Stimulated activated naive CD4-positive, alpha-beta T cell (primary cell): Measurements from ENCODE around the gene PRKAR1B.
"Not testable (repeated sequence)": the region's sequence is repeated elsewhere in the genome, so short reads cannot be mapped to it uniquely, and the experiment has no call there.

Source experiments
- DNase-seq, 6 experiments: peaks; one replicate each; lab custom pipeline; 2025; lab: John Stamatoyannopoulos, UW

Gene PRKAR1B

DNA sequence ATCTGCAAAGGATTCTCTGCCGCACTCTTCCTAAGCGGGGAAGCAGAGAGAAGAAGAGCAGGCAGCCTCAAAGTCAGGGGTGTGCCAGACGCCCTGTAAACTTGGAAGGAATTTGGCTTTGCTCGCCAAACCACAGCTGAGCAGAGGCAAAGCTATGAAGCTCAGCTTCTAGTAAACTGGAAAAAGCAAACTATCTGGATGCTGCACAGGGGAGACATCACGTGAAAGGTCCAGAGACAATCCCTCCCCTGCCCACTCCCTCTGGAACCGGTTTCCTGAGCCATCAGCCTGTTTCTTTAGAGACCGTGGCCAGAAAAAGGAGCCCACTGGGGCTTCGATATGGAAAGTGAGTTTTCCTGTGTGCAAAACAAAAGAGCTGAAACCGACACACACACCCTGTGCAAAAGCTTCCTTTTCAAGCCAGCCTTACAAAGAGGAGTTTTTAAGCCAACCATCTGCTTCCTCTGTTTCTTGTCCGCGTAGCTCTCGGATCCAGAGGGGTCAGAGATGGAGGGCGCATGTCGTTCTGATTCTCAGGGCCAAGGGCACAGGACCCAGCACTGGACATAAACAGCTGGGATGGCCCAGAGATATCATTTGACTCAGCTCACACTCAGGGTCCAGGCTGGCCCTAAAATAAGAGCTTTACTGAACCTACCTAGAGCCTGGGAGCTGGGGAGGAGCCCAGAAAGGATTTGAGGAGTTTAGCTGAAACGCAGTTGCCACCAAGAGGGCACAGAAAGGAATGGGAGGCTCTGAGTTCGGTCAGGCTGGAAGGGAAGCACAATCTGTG is 58.7 kb downstream of the PRKAR1B start:
- DNase-seq = peak in 3 of 6 experiments; percentile 13 to 53 (median 38)

DNA sequence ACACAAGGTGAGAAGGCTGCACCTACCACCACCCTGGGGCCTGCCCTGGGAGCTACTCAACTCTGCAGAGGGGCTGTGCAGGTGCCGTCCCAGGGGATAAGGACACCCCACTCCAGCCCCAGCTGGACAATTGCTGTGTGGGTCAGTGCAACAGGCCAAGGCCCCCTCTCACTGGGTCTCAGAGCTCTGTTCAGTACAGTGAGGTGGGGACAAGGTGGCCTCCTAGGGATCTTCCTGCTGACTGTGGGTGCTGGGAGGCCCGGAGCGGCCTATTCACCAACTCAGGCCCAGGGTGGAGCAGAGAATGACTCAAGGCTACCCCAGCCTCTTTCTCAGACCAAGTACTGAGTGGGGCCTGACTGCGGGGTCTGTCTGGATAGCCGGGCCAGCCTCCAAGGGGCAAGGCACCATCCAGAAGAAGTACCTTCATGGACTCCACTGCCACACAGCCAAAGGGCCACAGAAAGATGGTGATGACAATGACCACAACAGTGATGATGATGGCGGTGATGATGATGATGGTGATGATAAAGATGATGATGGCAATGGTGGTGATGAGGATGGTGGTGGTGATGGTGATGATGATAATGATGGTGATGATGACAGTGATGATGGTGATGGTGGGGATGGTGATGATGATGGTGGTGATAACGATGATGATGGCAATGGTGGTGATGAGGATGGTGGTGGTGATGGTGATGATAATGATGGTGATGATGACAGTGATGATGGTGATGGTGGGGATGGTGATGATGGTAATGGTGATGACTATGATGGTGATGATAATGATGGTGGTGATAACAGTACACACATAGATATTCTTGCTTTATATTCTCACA is 60.4 kb downstream of the PRKAR1B start:
- DNase-seq = no peak

DNA sequence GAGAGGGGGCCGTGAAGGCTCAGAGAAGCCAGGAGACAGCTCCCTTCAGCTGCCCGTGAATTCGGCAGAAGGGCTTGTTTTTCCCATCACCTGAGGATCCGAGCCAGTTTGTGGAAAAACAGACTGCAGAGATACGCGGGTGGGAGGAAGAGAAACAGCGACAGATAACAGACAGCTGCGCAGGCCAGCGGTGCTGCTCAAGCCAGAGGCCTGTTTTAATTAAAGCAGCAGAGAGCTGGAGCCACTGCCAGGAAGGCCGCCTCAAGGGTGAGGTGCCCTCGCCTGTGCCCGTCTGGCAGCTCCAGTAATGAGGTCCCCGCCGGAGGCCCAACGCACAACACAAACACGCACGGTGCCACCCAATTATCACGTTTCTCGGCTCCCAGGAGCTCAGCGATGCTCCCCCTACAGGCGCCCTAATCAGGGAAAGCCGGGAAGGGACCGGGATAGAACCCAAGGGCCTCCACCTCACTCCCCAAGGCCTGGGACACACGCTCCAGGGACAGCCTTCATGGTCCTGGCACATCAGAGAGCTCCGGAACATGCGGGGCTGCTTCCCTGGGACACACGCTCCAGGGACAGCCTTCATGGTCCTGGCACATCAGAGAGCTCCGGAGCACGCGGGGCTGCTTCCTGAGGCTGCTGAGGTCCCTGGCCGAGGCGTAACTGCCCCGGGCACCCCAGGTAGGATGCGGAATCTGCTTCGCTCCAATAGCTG is 61.2 kb downstream of the PRKAR1B start:
- no peak for DNase-seq

DNA sequence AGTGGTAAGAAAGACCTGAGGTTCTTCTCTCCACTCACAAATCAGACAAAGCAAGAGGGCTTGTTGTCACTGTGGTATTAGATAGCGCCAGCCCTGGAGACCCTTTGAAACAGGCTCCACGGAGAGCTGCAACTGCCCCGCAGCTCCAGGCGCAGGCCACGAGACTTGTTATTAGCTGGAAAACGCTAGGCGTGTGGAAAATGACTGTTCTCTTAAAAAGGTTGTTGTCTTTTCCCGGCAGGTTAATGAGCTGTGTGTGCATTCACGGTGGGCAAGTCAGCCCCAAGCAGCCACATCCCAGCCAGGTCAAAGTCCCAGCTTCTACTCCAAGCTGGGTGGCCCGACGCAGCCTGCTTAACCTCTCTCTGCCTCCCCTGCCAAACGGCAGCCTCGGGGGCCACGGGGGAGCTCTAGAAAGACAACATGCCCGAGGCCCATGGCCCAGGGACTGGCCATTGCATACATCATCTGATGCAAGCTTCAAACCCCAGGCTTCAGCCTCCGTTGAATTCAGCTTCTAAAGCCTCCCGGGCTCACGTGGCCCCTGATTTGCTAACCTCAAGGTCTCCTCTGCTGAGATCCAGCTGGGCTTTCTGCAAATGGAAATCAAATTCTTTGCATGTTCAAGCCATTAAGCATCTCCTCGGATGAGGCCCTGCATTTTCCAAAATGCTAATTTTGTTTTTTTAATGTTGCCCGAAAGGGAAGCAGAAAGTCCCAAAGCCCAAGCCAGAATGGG is 61.9 kb downstream of the PRKAR1B start:
- no peak for DNase-seq

DNA sequence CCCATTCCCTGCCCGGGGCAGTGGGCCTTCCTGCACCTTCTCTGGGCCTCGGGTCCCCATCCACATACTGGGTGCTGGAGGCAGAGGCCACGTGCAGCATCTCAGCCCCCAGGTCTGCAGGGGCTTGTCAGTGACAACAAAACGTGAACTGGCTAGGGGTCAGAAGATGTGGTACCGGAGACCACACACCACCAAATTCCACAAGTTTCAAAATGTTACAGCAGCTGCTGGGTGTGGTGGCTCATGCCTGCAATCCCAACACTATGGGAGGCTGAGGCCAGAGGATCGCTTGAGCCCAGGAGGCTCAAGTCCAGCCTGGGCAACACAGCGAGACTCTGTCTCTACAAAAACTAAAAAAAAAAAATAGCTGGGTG is 62.7 kb downstream of the PRKAR1B start:
- DNase-seq = no peak

DNA sequence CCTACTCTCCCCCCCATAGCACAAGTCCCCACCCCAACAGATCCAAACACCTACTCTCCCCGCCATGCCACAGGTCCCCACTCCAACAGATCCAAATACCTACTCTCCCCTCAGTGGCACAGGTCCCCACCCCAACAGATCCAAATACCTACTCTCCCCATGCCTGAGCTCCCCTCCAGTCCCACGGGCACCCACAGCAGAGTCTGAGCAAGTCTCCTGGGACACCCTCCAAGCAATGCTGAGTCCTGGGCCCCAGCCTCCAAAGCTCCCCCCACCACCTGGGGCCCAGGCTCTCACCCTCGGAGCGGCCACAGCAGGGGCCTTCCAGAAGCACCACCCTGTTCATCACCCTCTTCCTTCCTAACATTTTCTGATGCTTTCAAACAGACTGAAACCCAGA is 64.5 kb downstream of the PRKAR1B start:
- DNase-seq = no peak

DNA sequence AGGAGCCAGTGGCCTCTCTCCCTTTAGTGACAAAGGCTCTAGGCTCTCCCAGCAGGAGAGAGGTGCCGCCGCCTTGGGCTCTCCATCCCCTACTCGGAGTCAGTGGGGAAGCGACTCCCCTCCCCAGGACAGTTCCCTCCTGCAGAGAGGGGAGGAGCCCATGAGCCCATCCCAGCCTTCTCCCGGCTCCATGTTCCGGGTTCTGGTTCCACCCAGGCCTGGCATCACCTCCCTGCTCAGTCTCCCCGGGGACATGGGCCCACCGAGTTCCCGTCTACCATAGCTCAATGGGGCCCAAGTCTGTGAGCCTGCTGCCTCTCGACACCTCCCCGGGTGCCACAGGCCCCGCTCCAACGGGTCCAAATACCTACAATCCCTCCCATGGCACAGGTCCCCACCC is 67.1 kb downstream of the PRKAR1B start:
- DNase-seq = no peak

DNA sequence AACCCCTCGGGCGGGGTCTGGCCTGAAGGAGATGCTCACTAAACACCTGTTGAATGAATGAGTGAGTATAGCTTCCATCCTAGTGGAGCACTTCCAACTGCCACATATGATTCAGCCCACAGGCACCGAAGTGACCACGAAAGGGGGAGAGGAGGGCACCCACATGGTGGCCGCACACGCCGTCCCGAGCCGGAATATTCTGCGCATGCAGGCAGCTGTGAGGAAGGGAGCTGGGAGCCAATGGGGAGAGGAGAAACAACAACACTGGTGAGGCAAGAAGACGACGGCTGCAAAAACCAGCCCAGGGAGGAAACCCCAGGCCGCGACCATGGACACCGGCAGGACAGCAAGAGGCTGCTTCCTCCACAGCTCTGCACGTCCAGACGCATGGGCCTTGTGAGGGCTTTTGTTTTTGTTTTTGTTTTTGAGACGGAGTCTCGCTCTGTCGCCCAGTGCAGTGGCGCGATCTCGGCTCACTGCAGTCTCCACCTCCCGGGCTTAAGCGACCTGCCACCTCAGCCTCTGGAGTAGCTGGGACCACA is 67.7 kb downstream of the PRKAR1B start:
- no peak for DNase-seq

DNA sequence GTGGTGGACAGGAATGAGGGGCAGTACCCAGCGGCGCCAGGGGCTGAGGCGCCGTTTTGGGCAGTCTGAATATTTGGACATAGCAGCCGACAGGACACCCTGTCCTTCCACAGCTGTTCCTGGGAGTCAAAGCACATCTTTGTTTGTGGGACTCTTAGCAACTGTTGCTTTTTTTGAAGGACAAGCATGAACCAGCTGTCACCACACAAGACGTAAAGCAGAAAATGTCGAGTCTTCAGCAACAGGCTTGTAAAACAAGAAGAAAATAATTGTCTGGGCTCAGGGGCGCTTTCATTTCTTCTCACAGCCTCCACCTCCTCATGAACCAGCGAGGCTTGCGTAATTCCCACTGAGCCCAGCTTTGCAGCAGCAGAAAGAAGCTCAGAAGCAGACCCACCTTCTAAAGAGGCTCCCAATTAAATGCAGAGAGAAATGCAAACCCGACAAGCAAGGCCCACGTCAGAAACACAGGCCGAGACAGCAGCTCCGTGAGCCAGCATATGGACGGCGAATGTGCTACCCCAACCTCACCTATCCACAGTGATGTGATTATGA is 69.4 kb downstream of the PRKAR1B start:
- no peak for DNase-seq

DNA sequence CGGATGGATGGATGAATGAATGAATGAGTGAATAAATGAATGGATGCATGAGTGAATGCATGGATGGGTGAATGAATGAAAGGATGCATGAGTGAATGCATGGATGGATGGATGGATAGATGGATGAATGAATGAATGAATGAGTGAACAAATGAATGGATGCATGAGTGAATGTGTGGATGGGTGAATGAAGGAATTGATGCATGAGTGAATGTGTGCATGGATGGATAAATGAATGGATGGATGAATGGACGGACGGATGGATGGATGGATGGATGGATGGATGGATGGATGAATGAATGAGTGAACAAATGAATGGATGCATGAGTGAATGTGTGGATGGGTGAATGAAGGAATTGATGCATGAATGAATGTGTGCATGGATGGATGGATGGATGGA is 70.1 kb downstream of the PRKAR1B start:
- not testable (repeated sequence) for DNase-seq

DNA sequence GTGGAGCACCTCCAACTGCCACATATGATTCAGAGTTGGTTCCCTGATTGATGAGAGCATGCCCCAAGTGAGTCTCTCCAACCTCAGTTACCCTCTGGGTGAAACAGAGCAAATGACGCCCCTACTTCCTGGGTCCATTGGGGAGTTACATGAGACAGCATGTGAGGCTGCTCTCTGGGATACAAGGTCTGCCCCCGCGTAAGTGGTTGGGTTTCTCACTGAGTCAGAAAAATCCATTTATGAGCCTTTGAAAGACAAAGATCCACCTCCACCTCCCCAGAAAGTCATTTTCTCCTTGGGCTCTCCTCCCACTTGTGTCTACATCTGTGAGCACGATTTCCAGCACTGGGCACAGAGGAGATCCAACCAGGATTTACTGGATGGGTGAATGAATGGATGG is 71.3 kb downstream of the PRKAR1B start:
- no peak for DNase-seq

DNA sequence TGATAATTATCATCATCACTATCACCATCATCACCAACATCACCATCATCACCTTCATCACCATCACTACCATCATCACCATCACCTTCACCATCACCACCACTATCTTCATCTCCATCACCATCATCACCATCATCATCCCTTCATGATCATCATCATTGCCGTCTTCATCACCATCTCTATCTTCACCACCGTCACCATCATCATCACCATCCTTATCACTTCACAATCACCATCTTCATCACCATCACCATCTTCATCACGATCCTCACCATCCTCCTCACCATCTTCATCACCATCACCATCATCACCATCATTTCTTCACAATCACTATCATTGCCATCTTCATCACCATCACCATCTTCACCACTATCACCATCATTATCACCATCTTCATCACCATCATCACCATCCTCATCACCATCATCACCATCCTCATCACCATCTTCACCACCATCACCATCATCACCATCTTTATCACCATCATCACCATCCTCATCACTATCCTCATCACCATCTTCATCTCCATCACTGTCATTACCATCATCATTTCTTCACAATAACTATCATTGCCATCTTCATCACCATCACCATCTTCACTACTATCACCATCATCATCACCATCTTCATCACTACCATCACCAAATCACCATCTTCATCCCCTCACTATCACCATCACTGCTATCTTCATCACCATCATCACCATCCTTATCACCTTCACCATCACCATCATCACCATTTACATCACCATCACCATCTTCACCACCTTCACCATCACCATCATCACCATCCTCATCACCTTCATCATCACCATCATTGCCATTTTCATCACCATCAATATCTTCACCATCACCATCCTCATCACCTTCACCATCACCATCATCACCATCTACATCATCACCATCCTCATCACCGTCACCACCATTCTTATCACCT is 73.0 kb downstream of the PRKAR1B start:
- no peak for DNase-seq

DNA sequence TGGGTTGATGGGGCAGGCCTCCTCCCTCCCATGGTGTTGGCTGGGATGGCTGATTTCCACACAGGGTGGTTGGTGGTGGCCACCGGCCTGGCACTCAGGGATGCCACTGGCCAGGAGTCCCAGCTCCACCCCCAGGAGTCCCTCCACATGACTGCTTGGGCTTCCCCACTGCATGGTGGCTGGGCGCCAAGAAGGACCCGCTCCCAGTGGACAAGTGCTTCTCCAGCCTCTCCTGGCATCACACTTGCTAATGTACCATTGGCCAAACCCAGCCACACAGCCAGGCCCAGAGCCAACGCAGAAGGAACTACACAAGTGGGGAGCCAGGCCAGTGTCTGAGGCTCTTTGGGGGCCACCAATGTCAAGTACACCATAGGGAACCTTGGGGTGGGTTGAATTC is 74.2 kb downstream of the PRKAR1B start:
- no peak for DNase-seq

DNA sequence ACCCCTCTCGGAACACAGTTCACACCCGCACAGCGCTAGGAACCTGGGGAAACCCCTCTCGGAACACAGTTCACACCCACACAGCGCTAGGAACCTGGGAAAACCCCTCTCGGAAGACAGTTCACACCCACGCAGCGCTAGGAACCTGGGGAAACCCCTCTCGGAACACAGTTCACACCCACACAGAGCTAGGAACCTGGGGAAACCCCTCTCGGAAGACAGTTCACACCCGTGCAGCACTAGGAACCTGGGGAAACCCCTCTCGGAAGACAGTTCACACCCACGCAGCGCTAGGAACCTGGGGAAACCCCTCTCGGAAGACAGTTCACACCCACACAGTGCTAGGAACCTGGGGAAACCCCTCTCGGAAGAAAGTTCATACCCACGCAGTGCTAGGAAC is 74.9 kb downstream of the PRKAR1B start:
- peak in 1 of 6 experiments; percentile 16 for DNase-seq

DNA sequence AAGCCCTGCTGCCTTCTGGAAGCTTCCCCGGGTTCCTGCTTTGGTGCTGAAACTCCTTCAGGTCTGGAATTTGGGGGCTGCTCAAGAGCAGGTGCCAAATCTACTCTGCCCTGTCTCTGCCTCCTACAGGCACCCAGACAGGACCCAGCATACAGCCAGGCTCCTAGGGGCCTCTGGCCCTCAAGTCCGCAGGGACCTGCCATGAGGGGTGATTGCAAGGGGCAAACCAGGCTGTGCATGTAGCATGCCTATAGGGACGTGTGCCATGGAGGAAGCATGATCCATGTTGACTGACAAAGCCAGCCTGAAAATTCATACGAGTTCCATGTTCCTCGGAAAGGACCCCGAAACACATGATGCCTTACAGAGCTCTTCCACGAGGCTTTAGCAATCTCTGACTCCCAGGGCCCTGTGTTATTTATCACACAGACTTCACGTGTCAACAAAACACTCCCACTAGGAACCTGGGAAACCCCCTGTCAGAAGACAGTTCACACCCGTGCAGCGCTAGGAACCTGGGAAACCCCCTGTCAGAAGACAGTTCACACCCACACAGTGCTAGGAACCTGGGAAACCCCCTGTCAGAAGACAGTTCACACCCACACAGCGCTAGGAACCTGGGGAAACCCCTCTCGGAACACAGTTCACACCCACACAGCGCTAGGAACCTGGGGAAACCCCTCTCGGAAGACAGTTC is 75.9 kb downstream of the PRKAR1B start:
- DNase-seq = peak in 2 of 6 experiments; percentile 51 to 56

DNA sequence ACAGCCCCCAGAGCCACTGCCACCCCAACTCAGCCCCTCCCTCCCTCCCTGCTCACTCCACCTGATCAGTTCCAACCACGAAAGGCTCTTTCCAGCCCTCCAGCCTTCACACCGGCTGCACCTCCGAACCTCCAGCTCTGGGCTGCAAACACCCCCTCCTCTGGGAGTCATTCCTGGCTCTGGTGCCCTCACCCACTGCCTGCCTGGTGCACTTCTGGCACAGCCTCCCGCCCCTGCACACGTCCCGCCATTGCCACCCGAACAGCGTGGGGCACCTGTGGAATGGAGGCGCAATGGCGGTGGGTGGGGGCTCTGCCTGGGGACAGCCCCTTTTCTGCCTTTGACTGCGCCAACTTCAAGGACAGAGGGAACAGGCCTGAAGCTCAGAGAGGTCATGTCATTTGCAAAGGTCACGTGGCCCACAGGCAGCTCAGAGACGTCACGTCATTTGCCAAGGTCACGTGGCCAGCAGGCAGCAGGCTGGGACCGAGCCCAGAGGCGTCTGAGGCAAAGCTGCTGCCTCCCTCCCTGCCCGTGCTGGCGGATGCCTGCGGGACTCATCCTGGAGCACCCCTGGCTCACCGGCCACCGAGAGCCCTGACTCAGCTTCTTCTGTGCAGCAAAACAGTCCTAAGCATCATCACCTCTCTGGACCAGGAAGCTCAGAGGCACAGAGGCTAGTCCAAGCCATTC is 76.6 kb downstream of the PRKAR1B start:
- no peak for DNase-seq

DNA sequence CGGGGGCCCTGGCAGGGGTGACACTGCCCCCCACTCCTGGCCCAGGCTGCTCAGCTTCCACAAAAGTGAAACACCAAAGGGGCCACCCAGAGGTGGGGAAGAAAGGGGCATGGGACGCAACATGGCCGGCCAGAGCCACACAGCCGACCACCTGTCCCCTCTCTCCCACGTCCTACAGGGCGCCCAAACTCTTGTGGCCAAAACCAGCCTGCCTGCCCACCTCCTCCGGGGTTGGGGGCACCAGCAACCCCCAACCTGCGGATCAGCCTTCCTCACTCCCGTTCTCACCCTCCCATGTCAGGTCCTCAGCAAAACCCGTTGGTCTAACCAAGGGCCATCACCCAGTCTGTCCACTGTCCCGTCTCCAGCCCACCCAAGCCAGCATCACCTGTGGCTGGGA is 80.1 kb downstream of the PRKAR1B start:
- no peak for DNase-seq

DNA sequence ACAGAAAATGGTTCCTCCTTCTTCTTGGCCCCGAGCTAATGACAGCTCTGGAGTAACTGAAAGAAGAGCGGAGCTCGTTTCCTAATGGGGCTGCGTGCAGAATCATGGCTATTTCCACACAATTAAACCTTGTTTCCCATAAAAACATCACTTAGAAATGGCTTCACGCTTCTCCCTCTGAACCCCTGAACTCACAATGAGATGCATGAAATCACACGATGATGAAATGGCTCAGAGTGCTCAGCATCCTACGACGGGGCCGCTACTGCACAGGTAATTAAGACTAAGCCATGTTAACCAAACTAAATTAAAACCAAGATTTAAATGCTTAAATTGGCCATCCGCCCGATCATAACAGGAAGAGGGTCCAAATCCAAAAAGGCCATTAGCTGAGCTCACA is 80.6 kb downstream of the PRKAR1B start:
- no peak for DNase-seq

DNA sequence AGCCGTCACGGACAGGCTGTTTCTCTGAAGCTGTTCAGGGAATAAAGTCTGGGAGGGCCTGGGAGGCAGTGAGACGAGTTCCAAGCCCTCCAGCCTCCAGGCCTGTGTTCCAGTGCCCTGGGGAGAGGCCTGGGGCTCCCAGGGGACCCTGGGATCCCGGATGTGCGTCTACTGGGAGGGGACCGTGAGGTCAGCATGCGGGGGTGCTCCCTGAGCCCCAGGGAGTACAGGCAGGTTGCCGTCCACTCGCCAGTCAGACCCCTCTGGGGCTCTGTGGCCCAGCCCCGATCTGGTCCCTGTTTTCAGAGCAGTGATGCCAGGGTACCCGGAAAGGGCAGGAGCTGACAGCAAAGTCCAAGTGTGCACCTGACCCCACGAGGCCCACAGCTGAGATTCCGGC is 81.5 kb downstream of the PRKAR1B start:
- DNase-seq = no peak
